ENCODE measurements around the gene MPP3.
A peak's percentile ranks its signal among the peaks of the same experiment; 100 is the strongest.

Gene MPP3

GRCh38 chr17:43769426-43769825, 63.5 kb downstream of the MPP3 start:
- DNase-seq, result no peak

- DNase-seq, result no peak
These were observed 64.0 kb downstream of the MPP3 start for GRCh38 chr17:43768943-43769342.

- no peak for DNase-seq
These were observed 64.6 kb downstream of the MPP3 start for GRCh38 chr17:43768382-43768781.

GRCh38 chr17:43767713-43768059, 65.3 kb downstream of the MPP3 start:
- no peak for DNase-seq

GRCh38 chr17:43767053-43767712, 65.8 kb downstream of the MPP3 start:
- no peak for DNase-seq

- DNase-seq, result no peak
These were observed 66.4 kb downstream of the MPP3 start for GRCh38 chr17:43766413-43767052.

- DNase-seq, result peak; percentile 37
These were observed 72.6 kb downstream of the MPP3 start for GRCh38 chr17:43760254-43760852.

GRCh38 chr17:43759836-43760235, 73.1 kb downstream of the MPP3 start:
- DNase-seq, result no peak

GRCh38 chr17:43758497-43759174, 74.3 kb downstream of the MPP3 start, which contains the start of gene SOST:
TSS of gene SOST (minus strand) at chr17:43758791. CDS start at chr17:43758741, 50 bp downstream.
- DNase-seq, result no peak

GRCh38 chr17:43758086-43758485, 74.9 kb downstream of the MPP3 start:
- no peak for DNase-seq

GRCh38 chr17:43757171-43757660, 75.7 kb downstream of the MPP3 start:
- DNase-seq, result no peak

GRCh38 chr17:43756201-43756600, 76.7 kb downstream of the MPP3 start:
- no peak for DNase-seq

- DNase-seq, result no peak
These were observed 77.5 kb downstream of the MPP3 start for GRCh38 chr17:43755389-43755875.

GRCh38 chr17:43754947-43755346, 78.0 kb downstream of the MPP3 start:
- no peak for DNase-seq

GRCh38 chr17:43753493-43754129, 79.3 kb downstream of the MPP3 start:
- DNase-seq, result no peak

Measured in NCI-H446 treated with DMSO at 0.1 percent for 48 hours (cell line).